HepG2 (cell line): ENCODE results near the gene STAT6. TPM values are rescaled to one million over a fixed set of nuclear protein-coding genes. Genes with fewer than 3 reads are reported as not detected.

Source experiments
- ATAC-seq: fragments of 200-7000 bp; cut with Tn5 transposase; 3 replicates; pipeline ENCODE4 v1.9.1; 2020; ENCODE audit warnings: mild to moderate bottlenecking, moderate library complexity
- BruUV-seq: library from RNA; stranded (reverse); fragments of 400-500 nt; replicated peaks from 2 replicates; lab custom pipeline; 2021; lab: Mats Ljungman, UMichigan
- CTCF ChIA-PET: fragments of 300-600 bp; formaldehyde crosslinking; extraction: SDS; loops from one replicate; lab custom pipeline; 2021; ENCODE audit warnings: low total read pairs, inconsistent platforms, low intra/inter-chr PET ratio; lab: Yijun Ruan, JAX
- POLR2A ChIA-PET: fragments of 350-600 bp; sonication (Branson Sonifier 250); formaldehyde crosslinking; loops from one replicate; lab custom pipeline; 2020; ENCODE audit warnings: antibody characterized with exemption, inconsistent platforms; lab: Yijun Ruan, JAX
- DNase-seq: peaks from one replicate; pipeline ENCODE4 v3.0.0-alpha.2; 2015; ENCODE audit warnings: low spot score
- FAIRE-seq: peaks from 3 replicates; lab custom pipeline; 2011; peaks lifted over from hg19 to GRCh38; lab: Jason Lieb, UNC
- H2AFZ ChIP-seq: one replicate; pipeline ENCODE4 v1.6.1; 2011; ENCODE audit warnings: low read length, inconsistent platforms
- H3K27ac ChIP-seq: fragments of 300-600 bp; 3 replicates; pipeline ENCODE4 v1.8.0; 2011; ENCODE audit warnings: mixed run types, mild to moderate bottlenecking, mixed read lengths, low read length, inconsistent platforms; ENCODE audit not compliant: insufficient read depth; ENCODE audit errors: extremely low read length
- H3K27me3 ChIP-seq, 2 experiments: fragments of 200-600 bp in 1 of 2; 2 replicates in 1 of 2; 3 replicates in 1 of 2; pipeline versions ENCODE4 v1.6.0 to v1.8.0; 2011; ENCODE audit warnings: low read length in 2 of 2, mild to moderate bottlenecking in 2 of 2, moderate library complexity in 2 of 2, inconsistent platforms in 1 of 2; ENCODE audit not compliant: insufficient read depth in 2 of 2, control insufficient read depth in 1 of 2
- H3K36me3 ChIP-seq, 2 experiments: fragments of 200-600 bp in 1 of 2; replicated peaks in 1 of 2; 2 replicates in 1 of 2; 3 replicates in 1 of 2; pipeline versions ENCODE4 v1.5.1 to v1.8.0; 2011; ENCODE audit warnings: low read length in 2 of 2, inconsistent platforms in 1 of 2; ENCODE audit not compliant: insufficient read depth in 2 of 2, control insufficient read depth in 1 of 2
- H3K4me1 ChIP-seq: 2 replicates; pipeline ENCODE4 v1.5.1; 2012; ENCODE audit warnings: low read length, inconsistent platforms; ENCODE audit not compliant: insufficient read depth
- H3K4me2 ChIP-seq: 2 replicates; pipeline ENCODE4 v1.6.0; 2011; ENCODE audit warnings: low read depth, low read length, inconsistent platforms
- H3K4me3 ChIP-seq, 3 experiments: fragments of 200-600 bp in 1 of 3; sonication (generic), shearing (Covaris generic) in 1 of 3; replicated peaks in 1 of 3; 2 replicates each; pipeline ENCODE4 v1.5.1; 2011 to 2016; ENCODE audit warnings: low read length in 3 of 3, inconsistent platforms in 2 of 3, low read depth in 2 of 3, mild to moderate bottlenecking in 2 of 3, control low read depth in 1 of 3, mixed read lengths in 1 of 3; ENCODE audit not compliant: insufficient read depth in 1 of 3
- H3K79me2 ChIP-seq: one replicate; pipeline ENCODE4 v1.6.1; 2011; ENCODE audit warnings: low read length, inconsistent platforms; ENCODE audit not compliant: insufficient read depth
- H3K9ac ChIP-seq: 2 replicates; pipeline ENCODE4 v1.6.0; 2011; ENCODE audit warnings: mild to moderate bottlenecking, low read depth, low read length, inconsistent platforms; ENCODE audit not compliant: insufficient read depth
- H3K9me3 ChIP-seq: 2 replicates; pipeline ENCODE4 v1.5.1; 2012; ENCODE audit warnings: mild to moderate bottlenecking, low read length
- H4K20me1 ChIP-seq: 2 replicates; pipeline ENCODE4 v1.6.0; 2011; ENCODE audit warnings: inconsistent platforms, mild to moderate bottlenecking, low read length, moderate library complexity; ENCODE audit not compliant: insufficient read depth
- ELF1 ChIP-seq: sonication (generic); formaldehyde crosslinking; IDR thresholded peaks from 2 replicates; pipeline ENCODE4 v1.4.0; 2020; ENCODE audit warnings: missing genetic modification reagents
- MBNL3 ChIP-seq: fragments of 250-450 bp; sonication (Bioruptor Pico); conservative IDR thresholded peaks from 2 replicates; pipeline ENCODE4 v1.8.0; 2022; ENCODE audit warnings: mild to moderate bottlenecking, inconsistent platforms
- RFXAP ChIP-seq: sonication (generic); formaldehyde crosslinking; IDR thresholded peaks from 2 replicates; pipeline ENCODE4 v1.4.0; 2020; ENCODE audit warnings: missing genetic modification reagents, borderline replicate concordance
- SRY ChIP-seq: sonication (generic); formaldehyde crosslinking; IDR thresholded peaks from 2 replicates; pipeline ENCODE4 v1.8.0; 2022; ENCODE audit warnings: mild to moderate bottlenecking, missing genetic modification reagents
- ZBTB38 ChIP-seq: sonication (generic); formaldehyde crosslinking; IDR thresholded peaks from 2 replicates; pipeline ENCODE4 v1.5.1; 2020; ENCODE audit warnings: mild to moderate bottlenecking, missing genetic modification reagents
- ZFP36 ChIP-seq: fragments of 150-350 bp; IDR thresholded peaks from 2 replicates; pipeline ENCODE4 v1.6.1; 2018; ENCODE audit warnings: borderline replicate concordance, low read length, low read depth; ENCODE audit not compliant: partially characterized antibody
- ZNF264 ChIP-seq: sonication (generic); formaldehyde crosslinking; IDR thresholded peaks from 2 replicates; pipeline ENCODE4 v1.4.0; 2020; ENCODE audit warnings: missing genetic modification reagents
- WGBS: methylation state at CpG from one replicate; pipeline ENCODE4 v1.1.6; 2017; ENCODE audit warnings: low lambda C conversion rate; 5-methylcytosine and 5-hydroxymethylcytosine counted together
- in situ Hi-C: cut with HindIII; loops from 2 replicates; pipeline ENCODE4 v1.10.0; 2017; ENCODE audit warnings: low pct_unique_long_range_greater_than_20kb; ENCODE audit not compliant: extremely low pct_ligation_motif_present
- intact Hi-C: fragments of 100-400 bp; cut with micrococcal nuclease; formaldehyde crosslinking; loops from one replicate; pipeline ENCODE4 v1.10.0; 2022; ENCODE audit not compliant: unreplicated experiment
- polyA plus RNA-seq, 8 experiments: library from polyadenylated mRNA; depleted of rRNA in 3 of 8; stranded (reverse) in 7 of 8; unstranded in 1 of 8; fragments of >200 nt; fragmentation: Illumina TruSeq in 4 of 8; extraction: Trizol in 4 of 8; gene quantifications; 2 replicates each; pipeline versions ENCODE4 v1.2.1 to v1.2.3, GENCODE V29; 2011 to 2016; ENCODE audit warnings: low read depth in 4 of 8, missing spikeins in 1 of 8, mixed read lengths in 1 of 8; ENCODE audit not compliant: insufficient read depth in 1 of 8
- total RNA-seq, 5 experiments: library from RNA; depleted of rRNA; stranded (reverse); fragments of >200 nt; fragmentation: Illumina TruSeq; extraction: Trizol; gene quantifications; 2 replicates each; pipeline ENCODE4 v1.2.3, GENCODE V29; 2016; ENCODE audit warnings: low read depth in 1 of 5
- TF ChIP-seq, protein P1 (sequence below): IDR thresholded peaks from 2 replicates; pipeline ENCODE4 v1.6.1; 2016; ENCODE audit warnings: missing compliant biosample characterization, missing genetic modification reagents, borderline replicate concordance
- TF ChIP-seq, protein P2 (sequence below): sonication (generic); formaldehyde crosslinking; IDR thresholded peaks from 2 replicates; pipeline ENCODE4 v1.4.0; 2020; ENCODE audit warnings: mild to moderate bottlenecking, low read depth, missing genetic modification reagents

Gene STAT6
- total and polyA plus RNA-seq, 2 of the 13 experiments (the other 11 are each of a cell fraction or from before 2014, with no cell fraction given) = 28.0 to 62.2 TPM

GRCh38 chr12:57097554-57097835 is 13.7 kb downstream of the STAT6 start:
- FAIRE-seq (no peak), DNase-seq (no peak), ATAC-seq (no peak)
- no peak overlapping the region for H3K4me2 ChIP-seq
- no peak overlapping the region for H3K4me3 ChIP-seq
- WGBS = 90% methylated on average over 8 of the region's 8 CpGs
- peaks cover 10 to 19% of the 10 kb centered on the region in 2 experiments; a peak in 4 of 5 replicates for H3K36me3 ChIP-seq
- peaks cover 38% of the 10 kb centered on the region for H3K4me1 ChIP-seq
- intact Hi-C loops = no loop called here
- no peak overlapping the region for H2AFZ ChIP-seq
- H4K20me1 ChIP-seq = 0 out of 2 replicates have a peak, but pooled peaks cover 6% of the 10 kb centered on the region
- BruUV-seq = no TSS peak
- POLR2A ChIA-PET = interaction anchor here (1.1 to 13.5 kb wide), 6 partner anchors 9 to 122 kb away, joined by 3 to 309 read pairs (median 6); partner anchors contain the start of genes NAB2, NEMP1 and STAT6
- H3K27me3 ChIP-seq = no peaks in the 10 kb centered on the region
- no peak overlapping the region for H3K9ac ChIP-seq
- H3K79me2 ChIP-seq = no peaks in the 10 kb centered on the region
- in situ Hi-C loops = no loop called here
- no peaks in the 10 kb centered on the region for H3K9me3 ChIP-seq
- TF ChIP-seq SRY (CRISPR knock-in tag) (no peak), RFXAP (no peak), ZBTB38 (CRISPR knock-in tag) (no peak), ZNF264 (CRISPR knock-in tag) (no peak), MBNL3 (CRISPR knock-in tag) (no peak), ZFP36 (no peak), ELF1 (CRISPR knock-in tag) (no peak)
- TF ChIP-seq, protein P1, sequence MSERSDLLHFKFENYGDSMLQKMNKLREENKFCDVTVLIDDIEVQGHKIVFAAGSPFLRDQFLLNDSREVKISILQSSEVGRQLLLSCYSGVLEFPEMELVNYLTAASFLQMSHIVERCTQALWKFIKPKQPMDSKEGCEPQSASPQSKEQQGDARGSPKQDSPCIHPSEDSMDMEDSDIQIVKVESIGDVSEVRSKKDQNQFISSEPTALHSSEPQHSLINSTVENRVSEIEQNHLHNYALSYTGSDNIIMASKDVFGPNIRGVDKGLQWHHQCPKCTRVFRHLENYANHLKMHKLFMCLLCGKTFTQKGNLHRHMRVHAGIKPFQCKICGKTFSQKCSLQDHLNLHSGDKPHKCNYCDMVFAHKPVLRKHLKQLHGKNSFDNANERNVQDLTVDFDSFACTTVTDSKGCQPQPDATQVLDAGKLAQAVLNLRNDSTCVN = no peak
- TF ChIP-seq, protein P2, sequence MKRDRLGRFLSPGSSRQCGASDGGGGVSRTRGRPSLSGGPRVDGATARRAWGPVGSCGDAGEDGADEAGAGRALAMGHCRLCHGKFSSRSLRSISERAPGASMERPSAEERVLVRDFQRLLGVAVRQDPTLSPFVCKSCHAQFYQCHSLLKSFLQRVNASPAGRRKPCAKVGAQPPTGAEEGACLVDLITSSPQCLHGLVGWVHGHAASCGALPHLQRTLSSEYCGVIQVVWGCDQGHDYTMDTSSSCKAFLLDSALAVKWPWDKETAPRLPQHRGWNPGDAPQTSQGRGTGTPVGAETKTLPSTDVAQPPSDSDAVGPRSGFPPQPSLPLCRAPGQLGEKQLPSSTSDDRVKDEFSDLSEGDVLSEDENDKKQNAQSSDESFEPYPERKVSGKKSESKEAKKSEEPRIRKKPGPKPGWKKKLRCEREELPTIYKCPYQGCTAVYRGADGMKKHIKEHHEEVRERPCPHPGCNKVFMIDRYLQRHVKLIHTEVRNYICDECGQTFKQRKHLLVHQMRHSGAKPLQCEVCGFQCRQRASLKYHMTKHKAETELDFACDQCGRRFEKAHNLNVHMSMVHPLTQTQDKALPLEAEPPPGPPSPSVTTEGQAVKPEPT (CRISPR knock-in tag) = no peak
- TF ChIP-seq, all 625 proteins: peak for 0
- CTCF ChIA-PET = no interaction called here
- no peak overlapping the region for H3K27ac ChIP-seq
